Tibial nerve (tissue), 4 donors: ENCODE measurements around the gene TBC1D22A. TPM values are rescaled to one million over a fixed set of nuclear protein-coding genes. Genes with fewer than 3 reads are reported as not detected.

Source experiments
- DNase-seq, 2 donors: peaks; one replicate each; pipeline ENCODE4 v3.0.0-alpha.2; 2019; ENCODE audit warnings: low spot score in 2 of 2
- H3K27ac ChIP-seq, 4 donors: fragments of 200-600 bp; sonication (generic) in 3 of 4; one replicate each; pipeline ENCODE4 v1.5.1; 2017 to 2019; ENCODE audit warnings: mild to moderate bottlenecking in 1 of 4
- H3K27me3 ChIP-seq, 2 donors: fragments of 200-600 bp; sonication (generic) in 1 of 2; one replicate each; pipeline versions ENCODE4 v1.5.1 to v1.6.0; 2017 to 2019
- H3K36me3 ChIP-seq, 3 donors: fragments of 200-600 bp; sonication (generic); one replicate each; pipeline ENCODE4 v1.5.1; 2018 to 2019
- H3K4me1 ChIP-seq, 4 donors: fragments of 200-600 bp; sonication (generic) in 3 of 4; one replicate each; pipeline ENCODE4 v1.5.1; 2017 to 2019
- H3K4me3 ChIP-seq, 4 donors: fragments of 200-600 bp; sonication (generic) in 3 of 4; one replicate each; pipeline ENCODE4 v1.5.1; 2017 to 2019; ENCODE audit warnings: mild to moderate bottlenecking in 1 of 4, moderate library complexity in 1 of 4
- H3K9me3 ChIP-seq, 4 donors: fragments of 200-600 bp; sonication (generic) in 3 of 4; one replicate each; pipeline ENCODE4 v1.5.1; 2017 to 2019
- EP300 ChIP-seq, 2 donors: sonication (generic); formaldehyde crosslinking; IDR thresholded peaks; one replicate each; pipeline ENCODE4 v1.6.1; 2017; ENCODE audit warnings: antibody characterized with exemption in 2 of 2, mild to moderate bottlenecking in 1 of 2
- POLR2A ChIP-seq, 2 donors: fragments of 450-650 bp; IDR thresholded peaks; one replicate each; pipeline ENCODE4 v1.6.1; 2017; ENCODE audit warnings: antibody characterized with exemption in 2 of 2, mild to moderate bottlenecking in 2 of 2, moderate library complexity in 2 of 2
- WGBS, 2 donors: methylation state at CpG; one replicate each; pipeline ENCODE4 v1.1.5; 2018; 5-methylcytosine and 5-hydroxymethylcytosine counted together
- total RNA-seq, 4 donors: library from RNA; depleted of rRNA; stranded (reverse); fragments of >200 nt; gene quantifications; one replicate each; pipeline ENCODE4 v1.1.0, GENCODE V29; 2016
- TF ChIP-seq, protein P1 (sequence below), 5 experiments: fragments of 200-600 bp in 3 of 5; fragments of 450-650 bp in 2 of 5; sonication (generic) in 3 of 5; IDR thresholded peaks; one replicate each; pipeline ENCODE4 v1.5.1; 2016 to 2019; ENCODE audit warnings: antibody characterized with exemption in 5 of 5, mild to moderate bottlenecking in 3 of 5, moderate library complexity in 2 of 5

TBC1D22A gene
- total RNA-seq, 4 donors from 2014 or later, result 27.3 to 35.4 (median 29.3) TPM

DNA sequence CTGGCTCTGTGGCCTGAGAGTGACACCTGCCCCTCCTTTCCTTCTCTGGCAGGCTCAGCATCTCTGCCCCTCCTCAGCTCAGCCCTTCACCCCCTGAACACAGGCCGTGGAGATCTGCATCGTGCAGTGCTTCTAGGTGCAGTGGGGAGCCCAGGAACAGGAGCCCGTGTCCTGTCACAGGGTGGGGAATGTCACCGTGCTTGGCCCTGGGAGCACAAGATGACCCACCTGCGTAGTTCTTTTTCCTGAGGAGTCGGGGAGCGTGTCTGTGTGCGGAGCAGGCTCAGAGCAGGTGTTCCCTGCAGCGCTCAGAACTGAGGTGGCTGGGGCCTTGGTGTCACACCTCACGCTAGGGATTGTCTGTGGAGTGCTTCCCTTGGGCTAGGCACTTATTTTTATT is 10.6 kb downstream of the TBC1D22A start:
- peaks cover 0 to 83% (median 54%) of the 10 kb centered on the region in 4 donors for H3K4me1 ChIP-seq
- DNase-seq, result no peak
- no peaks in the 10 kb centered on the region for H3K36me3 ChIP-seq
- H3K27me3 ChIP-seq, result no peaks in the 10 kb centered on the region
- no peaks in the 10 kb centered on the region for H3K9me3 ChIP-seq
- WGBS, 2 donors, result 92 to 96% methylated on average over 10 of the region's 10 CpGs
- no peak for TF ChIP-seq POLR2A (IDR thresholded peaks at IDR 0.05)
- TF ChIP-seq, protein P1, sequence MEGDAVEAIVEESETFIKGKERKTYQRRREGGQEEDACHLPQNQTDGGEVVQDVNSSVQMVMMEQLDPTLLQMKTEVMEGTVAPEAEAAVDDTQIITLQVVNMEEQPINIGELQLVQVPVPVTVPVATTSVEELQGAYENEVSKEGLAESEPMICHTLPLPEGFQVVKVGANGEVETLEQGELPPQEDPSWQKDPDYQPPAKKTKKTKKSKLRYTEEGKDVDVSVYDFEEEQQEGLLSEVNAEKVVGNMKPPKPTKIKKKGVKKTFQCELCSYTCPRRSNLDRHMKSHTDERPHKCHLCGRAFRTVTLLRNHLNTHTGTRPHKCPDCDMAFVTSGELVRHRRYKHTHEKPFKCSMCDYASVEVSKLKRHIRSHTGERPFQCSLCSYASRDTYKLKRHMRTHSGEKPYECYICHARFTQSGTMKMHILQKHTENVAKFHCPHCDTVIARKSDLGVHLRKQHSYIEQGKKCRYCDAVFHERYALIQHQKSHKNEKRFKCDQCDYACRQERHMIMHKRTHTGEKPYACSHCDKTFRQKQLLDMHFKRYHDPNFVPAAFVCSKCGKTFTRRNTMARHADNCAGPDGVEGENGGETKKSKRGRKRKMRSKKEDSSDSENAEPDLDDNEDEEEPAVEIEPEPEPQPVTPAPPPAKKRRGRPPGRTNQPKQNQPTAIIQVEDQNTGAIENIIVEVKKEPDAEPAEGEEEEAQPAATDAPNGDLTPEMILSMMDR (IDR thresholded peaks at IDR 0.05), result no peak
- no peak for TF ChIP-seq EP300 (IDR thresholded peaks at IDR 0.05)
- no peak overlapping the region for H3K4me3 ChIP-seq
- H3K27ac ChIP-seq, result peak overlapping the region in 3 of 4 donors; percentile 70 to 71 (median 70)

DNA sequence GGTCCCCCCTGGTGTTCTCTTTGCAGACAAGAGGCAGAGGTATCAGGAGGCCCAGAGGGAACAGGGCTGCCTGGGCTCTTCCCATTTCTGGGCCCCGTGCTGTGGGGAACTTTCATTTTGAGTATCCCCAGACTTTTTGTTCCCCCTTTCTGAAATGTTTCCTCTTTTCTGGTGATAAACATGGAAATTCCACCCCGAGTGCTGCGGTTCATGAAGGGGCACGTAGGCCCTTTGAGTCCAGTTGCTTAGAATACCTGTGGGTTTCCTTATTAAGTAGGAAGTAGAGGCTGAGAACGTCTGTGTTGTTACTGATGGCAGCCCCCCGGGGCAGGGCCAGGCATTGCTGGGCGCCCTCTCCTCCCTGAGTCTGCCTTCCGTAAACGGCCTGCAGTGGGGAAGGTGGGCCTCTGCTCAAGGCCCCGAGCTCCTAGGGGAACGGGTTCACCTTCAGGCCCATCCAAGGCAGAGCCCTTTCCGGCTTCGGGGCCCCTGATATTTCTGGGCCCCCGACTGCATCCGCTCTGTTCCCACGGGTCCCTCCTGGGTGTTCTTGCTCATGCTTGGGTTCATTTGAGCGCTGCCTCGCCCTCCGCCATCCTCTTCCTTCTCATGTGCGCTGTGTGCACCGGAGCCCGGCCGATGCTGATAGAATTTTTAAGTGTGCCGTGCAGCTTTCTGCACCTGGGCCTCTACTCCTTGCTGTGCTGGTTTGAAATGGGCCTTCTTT is 12.0 kb downstream of the TBC1D22A start:
- TF ChIP-seq, protein P1 (IDR thresholded peaks at IDR 0.05), result no peak
- peak in 1 of 2 donors; percentile 44 for TF ChIP-seq EP300 (IDR thresholded peaks at IDR 0.05)
- Histone ChIP-seq H3K27ac (peak overlapping the region in 3 of 4 donors; percentile 70 to 71 (median 70)), H3K36me3 (no peaks in the 10 kb centered on the region), H3K9me3 (no peaks in the 10 kb centered on the region), H3K27me3 (no peaks in the 10 kb centered on the region), H3K4me3 (no peak overlapping the region), H3K4me1 (peaks cover 0 to 70% (median 42%) of the 10 kb centered on the region in 4 donors)
- 79% methylated on average over 24 of the region's 24 CpGs for WGBS, 2 donors
- peak in 1 of 2 donors; percentile 25 for DNase-seq

DNA sequence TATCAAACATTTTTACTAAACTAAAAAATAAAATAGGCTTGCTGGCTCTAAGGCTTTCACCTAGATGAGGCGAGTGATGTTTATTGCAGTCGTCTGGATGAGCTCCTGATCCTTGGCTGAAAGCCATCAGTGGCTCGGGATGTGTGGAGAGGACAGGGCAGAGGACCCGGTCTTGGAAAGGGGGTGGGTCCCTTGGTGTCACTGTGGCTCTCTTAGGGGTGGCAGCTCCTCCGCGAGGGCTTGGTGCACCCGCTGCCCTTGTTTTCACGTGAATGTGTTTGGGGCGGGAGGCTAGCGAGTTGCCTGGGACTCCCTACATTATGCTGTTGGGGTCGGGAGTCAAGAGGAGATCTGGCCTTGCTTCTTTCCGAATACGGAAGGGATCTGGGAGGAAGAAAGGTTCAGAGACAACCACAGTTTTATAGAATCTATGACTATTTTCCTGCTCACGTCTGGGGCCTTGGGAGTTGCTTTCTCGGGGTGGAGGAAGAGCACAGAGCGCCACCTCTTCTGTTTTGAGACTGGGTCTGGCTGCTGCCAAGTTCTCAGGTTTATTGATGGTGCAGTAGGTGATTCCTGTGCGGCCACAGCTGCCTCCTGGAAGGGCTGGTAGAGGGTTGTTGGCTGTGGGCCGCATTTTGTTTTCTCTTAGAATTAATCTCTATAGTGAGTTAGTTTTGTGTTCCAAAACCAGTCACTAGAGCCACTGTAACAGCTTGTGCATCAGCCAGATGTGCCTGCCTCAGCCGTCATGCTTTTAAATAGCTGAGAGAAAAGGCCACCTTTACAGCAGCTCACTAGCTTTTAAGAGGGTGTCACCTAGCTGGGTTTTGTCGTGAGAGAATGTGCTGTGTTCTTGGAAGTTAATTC is 12.8 kb downstream of the TBC1D22A start:
- DNase-seq, result no peak
- Histone ChIP-seq H3K4me1 (peaks cover 0 to 62% (median 36%) of the 10 kb centered on the region in 4 donors), H3K4me3 (no peak overlapping the region), H3K27ac (peak overlapping the region in 3 of 4 donors; percentile 70 to 71 (median 70)), H3K9me3 (no peaks in the 10 kb centered on the region), H3K36me3 (no peaks in the 10 kb centered on the region), H3K27me3 (no peaks in the 10 kb centered on the region)
- TF ChIP-seq, protein P1 (IDR thresholded peaks at IDR 0.05), result no peak
- TF ChIP-seq EP300 (IDR thresholded peaks at IDR 0.05) (no peak), POLR2A (IDR thresholded peaks at IDR 0.05) (no peak)
- WGBS, 2 donors, result 78 to 79% methylated on average over 20 of the region's 20 CpGs

DNA sequence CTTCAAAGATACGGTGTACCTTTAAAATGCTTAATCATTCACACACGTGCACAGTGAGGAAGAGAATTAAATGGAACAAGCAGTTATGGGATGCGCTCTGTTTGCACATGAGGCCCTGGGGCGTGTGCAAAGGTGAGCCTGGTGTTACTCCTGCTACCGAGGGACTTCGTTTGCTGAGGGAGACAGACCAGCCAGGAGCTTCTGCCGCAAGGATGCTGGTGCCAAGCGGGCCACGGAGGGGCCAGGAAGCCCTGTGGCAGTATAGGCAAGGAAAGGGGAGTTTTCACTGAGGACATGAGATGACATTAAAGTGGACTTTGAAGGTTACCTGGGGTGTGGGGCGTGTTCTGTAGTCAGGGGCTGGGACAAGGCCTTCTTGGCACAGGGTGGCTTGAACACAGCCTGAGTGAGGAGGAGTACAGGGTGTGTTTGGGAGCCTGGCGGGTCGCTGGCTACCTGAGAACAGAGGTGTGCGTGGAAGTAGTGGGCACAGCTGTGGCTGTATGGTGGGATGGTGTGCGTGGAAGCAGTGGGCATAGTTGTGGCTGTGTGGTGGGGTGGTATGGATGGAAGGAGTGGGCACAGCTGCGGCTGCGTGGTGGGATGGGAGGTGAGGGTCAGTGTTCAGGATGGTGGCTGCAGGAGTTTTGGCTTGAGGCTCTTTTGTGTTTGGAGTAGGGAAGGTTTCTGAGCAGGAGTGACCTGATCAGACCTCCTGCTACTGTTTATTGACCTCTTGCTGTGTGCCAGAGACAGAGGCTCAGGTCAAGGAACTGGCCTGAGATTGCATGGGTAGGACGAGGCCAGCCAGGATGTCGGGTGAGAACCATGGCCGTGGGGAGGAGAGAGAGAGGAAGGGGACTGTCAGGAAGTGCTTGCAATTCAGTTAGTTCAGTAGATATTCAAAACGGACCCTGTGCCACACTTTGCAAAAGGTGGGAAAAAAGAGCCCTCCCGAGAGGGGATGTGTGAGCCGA is 13.7 kb downstream of the TBC1D22A start:
- no peak for DNase-seq
- H3K27ac ChIP-seq, result peak overlapping the region in 3 of 4 donors; percentile 9 to 70 (median 50)

More for the DNA sequence above, 13.7 kb downstream of the TBC1D22A start:
- 83 to 84% methylated on average over 22 of the region's 22 CpGs for WGBS, 2 donors
- Histone ChIP-seq H3K27me3 (no peaks in the 10 kb centered on the region), H3K9me3 (no peaks in the 10 kb centered on the region), H3K4me1 (peaks cover 0 to 54% (median 34%) of the 10 kb centered on the region in 4 donors), H3K4me3 (no peak overlapping the region), H3K36me3 (no peaks in the 10 kb centered on the region)
- no peak for TF ChIP-seq POLR2A (IDR thresholded peaks at IDR 0.05)
- TF ChIP-seq, protein P1 (IDR thresholded peaks at IDR 0.05), result no peak
- TF ChIP-seq EP300 (IDR thresholded peaks at IDR 0.05), result no peak
